Spleen (tissue), 11 donors: ENCODE data around the gene NCBP2. TPM values are rescaled to one million over a fixed set of nuclear protein-coding genes. Genes with fewer than 3 reads are reported as not detected.

Source experiments
- DNase-seq: peaks from one replicate; pipeline ENCODE4 v3.0.0-alpha.2; 2020
- H3K27ac ChIP-seq, 8 donors: fragments of 200-600 bp; sonication (generic) in 7 of 8; 1 replicate in 4 of 8; 2 replicates in 4 of 8; pipeline versions ENCODE4 v1.5.0 to v1.8.0; 2016 to 2021; ENCODE audit warnings: inconsistent platforms in 4 of 8, mild to moderate bottlenecking in 4 of 8, moderate library complexity in 1 of 8
- H3K27me3 ChIP-seq, 7 donors: fragments of 200-600 bp; sonication (generic) in 6 of 7; replicated peaks in 1 of 7; 1 replicate in 4 of 7; 2 replicates in 3 of 7; pipeline versions ENCODE4 v1.5.0 to v1.8.0; 2016 to 2021; ENCODE audit warnings: inconsistent platforms in 3 of 7, mild to moderate bottlenecking in 1 of 7
- H3K36me3 ChIP-seq, 6 donors: fragments of 200-600 bp; sonication (generic) in 5 of 6; 1 replicate in 4 of 6; 2 replicates in 2 of 6; pipeline versions ENCODE4 v1.5.0 to v1.8.0; 2016 to 2021; ENCODE audit warnings: inconsistent platforms in 2 of 6
- H3K4me1 ChIP-seq, 6 donors: fragments of 200-600 bp; sonication (generic) in 5 of 6; 1 replicate in 3 of 6; 2 replicates in 3 of 6; pipeline versions ENCODE4 v1.5.0 to v1.8.0; 2016 to 2021; ENCODE audit warnings: inconsistent platforms in 3 of 6
- H3K4me3 ChIP-seq, 8 donors: fragments of 200-600 bp; sonication (generic) in 7 of 8; 1 replicate in 4 of 8; 2 replicates in 4 of 8; pipeline versions ENCODE4 v1.5.0 to v1.8.0; 2016 to 2021; ENCODE audit warnings: inconsistent platforms in 4 of 8, mild to moderate bottlenecking in 4 of 8, moderate library complexity in 2 of 8
- H3K9me3 ChIP-seq, 8 donors: fragments of 200-600 bp; sonication (generic) in 7 of 8; 1 replicate in 4 of 8; 2 replicates in 4 of 8; pipeline versions ENCODE4 v1.5.0 to v1.8.0; 2016 to 2021; ENCODE audit warnings: inconsistent platforms in 4 of 8
- CTCF ChIP-seq, 11 experiments: fragments of 200-600 bp in 7 of 11; fragments of 450-650 bp in 4 of 11; sonication (generic) in 4 of 11; IDR thresholded peaks in 8 of 11; conservative IDR thresholded peaks in 3 of 11; 1 replicate in 7 of 11; 2 replicates in 4 of 11; pipeline versions ENCODE4 v1.4.0 to v1.8.0; 2016 to 2021; ENCODE audit warnings: antibody characterized with exemption in 11 of 11, inconsistent platforms in 4 of 11, mild to moderate bottlenecking in 1 of 11
- POLR2A ChIP-seq, 3 donors: fragments of 450-650 bp; IDR thresholded peaks; one replicate each; pipeline ENCODE4 v1.5.1; 2017; ENCODE audit warnings: antibody characterized with exemption in 3 of 3, mild to moderate bottlenecking in 1 of 3
- POLR2AphosphoS5 ChIP-seq, 3 donors: sonication (generic); formaldehyde crosslinking; IDR thresholded peaks; one replicate each; pipeline ENCODE4 v1.5.1; 2017; ENCODE audit warnings: antibody characterized with exemption in 3 of 3
- whole genome bisulfite sequencing, 5 donors: extraction: QIAGEN DNeasy Blood & Tissue Kit in 3 of 5; methylation state at CpG; one replicate each; pipeline versions ENCODE4 v1.1.5 to v1.1.7; 2013 to 2018; 5-methylcytosine and 5-hydroxymethylcytosine counted together
- intact Hi-C: fragments of 100-400 bp; cut with DNase I; formaldehyde crosslinking; loops from one replicate; pipeline ENCODE4 v1.15.0; 2023; ENCODE audit warnings: low total_unique reads
- polyA plus RNA-seq, 3 donors: library from polyadenylated mRNA; stranded (reverse); fragments of 200-250 nt; gene quantifications; one replicate each; pipeline ENCODE4 v1.2.1, GENCODE V29; 2013
- total RNA-seq, 7 donors: library from RNA; depleted of rRNA in 3 of 7; stranded (reverse); fragments of >200 nt in 3 of 7; fragmentation: NEBNext Ultra II Directional in 4 of 7; extraction: Animal tissue kit (Norgen Biotek cat#: 25700) in 4 of 7; gene quantifications; one replicate each; pipeline versions ENCODE4 v1.1.0 to v1.2.1, GENCODE V29; 2016 to 2021
- donor health status: healthy with polysubstance abuse.
- donor health status: DM: no; HTN: no; CAD: no; lungs with moderate emphysema.
- donor health status: DM: no; HTN: no; CAD: no.
- donor health status: Bipolar disorder and iron deficiency.
- donor health status: healthy.
- donor health status: DM: no; HTN: no; CAD: no.
- donor health status: DM: yes; HTN: yes; CAD: no.

The NCBP2 gene
- total and polyA plus RNA-seq, 10 donors: 44.6 to 61.1 (median 49.9) TPM

DNA sequence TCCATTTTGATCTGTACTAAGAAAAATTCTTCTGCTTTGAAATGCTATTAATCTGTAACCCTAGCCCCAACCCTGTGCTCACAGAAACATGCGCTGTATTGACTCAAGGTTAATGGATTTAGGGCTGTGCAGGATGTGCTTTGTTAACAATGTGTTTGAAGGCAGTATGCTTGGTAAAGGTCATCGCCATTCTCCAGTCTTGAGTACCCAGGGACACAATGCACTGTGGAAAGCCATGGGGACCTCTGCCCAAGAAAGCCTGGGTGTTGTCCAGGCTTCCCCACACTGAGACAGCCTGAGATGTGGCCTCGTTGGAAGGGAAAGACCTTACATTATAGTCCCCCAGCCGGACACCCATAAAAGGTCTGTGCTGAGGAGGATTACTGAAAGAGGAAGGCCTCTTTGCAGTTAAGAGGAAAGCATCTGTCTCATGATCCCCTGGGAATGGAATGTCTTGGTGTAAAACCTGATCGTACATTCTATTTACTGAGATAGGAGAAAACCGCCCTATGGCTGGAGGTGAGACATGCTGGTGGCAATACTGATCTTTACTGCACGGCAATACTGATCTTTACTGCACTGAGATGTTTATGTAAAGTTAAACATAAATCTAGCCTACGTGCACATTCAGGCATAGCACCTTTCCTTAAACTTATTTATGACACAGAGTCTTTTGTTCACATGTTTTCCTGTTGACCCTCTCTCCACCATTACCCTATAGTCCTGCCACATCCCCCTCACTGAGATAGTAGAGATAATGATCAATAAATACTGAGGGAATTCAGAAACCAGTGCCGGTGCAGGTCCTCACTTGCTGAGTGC lies 20.0 kb upstream of the NCBP2 start:
- peaks cover 0 to 8% (median 2%) of the 10 kb centered on the region in 6 donors for H3K4me1 ChIP-seq
- WGBS, 5 donors: 69 to 80% (median 71%) methylated on average over 9 of the region's 9 CpGs
- no peaks in the 10 kb centered on the region for H3K27me3 ChIP-seq
- intact Hi-C loops: loop anchor here (10.0 kb wide), 1 partner anchor 118 kb away; no protein-coding TSS in a partner anchor
- no peak overlapping the region for H3K27ac ChIP-seq
- no peaks in the 10 kb centered on the region for H3K9me3 ChIP-seq
- no peak overlapping the region for H3K4me3 ChIP-seq
- DNase-seq: no peak
- TF ChIP-seq POLR2AphosphoS5 (IDR thresholded peaks at IDR 0.05) (no peak), POLR2A (IDR thresholded peaks at IDR 0.05) (no peak), CTCF (IDR thresholded peaks at IDR 0.05 in 8 of 11, conservative IDR thresholded peaks at IDR 0.05 in 3 of 11) (no peak)
- H3K36me3 ChIP-seq: no peaks in the 10 kb centered on the region

- Histone ChIP-seq H3K36me3 (peaks cover 0 to 4% (median 0%) of the 10 kb centered on the region in 6 donors), H3K9me3 (no peaks in the 10 kb centered on the region), H3K27me3 (no peaks in the 10 kb centered on the region), H3K27ac (no peak overlapping the region), H3K4me3 (no peak overlapping the region), H3K4me1 (no peaks in the 10 kb centered on the region)
- WGBS, 5 donors: 77 to 90% (median 83%) methylated on average over 7 of the region's 7 CpGs
- intact Hi-C loops: no loop called here
- TF ChIP-seq POLR2A (IDR thresholded peaks at IDR 0.05) (no peak), CTCF (IDR thresholded peaks at IDR 0.05 in 8 of 11, conservative IDR thresholded peaks at IDR 0.05 in 3 of 11) (no peak)
- DNase-seq: no peak
These were observed 12.5 kb upstream of the NCBP2 start for GRCh38 chr3:196954832-196955231.

GRCh38 chr3:196951371-196951770 lies 9.0 kb upstream of the NCBP2 start:
- H3K27me3 ChIP-seq: no peaks in the 10 kb centered on the region
- no peak overlapping the region for H3K27ac ChIP-seq
- intact Hi-C loops: no loop called here
- H3K4me3 ChIP-seq: no peak overlapping the region
- DNase-seq: no peak
- no peaks in the 10 kb centered on the region for H3K4me1 ChIP-seq
- TF ChIP-seq CTCF (IDR thresholded peaks at IDR 0.05 in 8 of 11, conservative IDR thresholded peaks at IDR 0.05 in 3 of 11): no peak
- no peak for TF ChIP-seq POLR2A (IDR thresholded peaks at IDR 0.05)
- no peak for TF ChIP-seq POLR2AphosphoS5 (IDR thresholded peaks at IDR 0.05)
- 90 to 98% (median 92%) methylated on average over 2 to 3 of the region's 3 CpGs for WGBS, 5 donors
- peaks cover 0 to 10% (median 0%) of the 10 kb centered on the region in 6 donors for H3K36me3 ChIP-seq
- no peaks in the 10 kb centered on the region for H3K9me3 ChIP-seq

DNA sequence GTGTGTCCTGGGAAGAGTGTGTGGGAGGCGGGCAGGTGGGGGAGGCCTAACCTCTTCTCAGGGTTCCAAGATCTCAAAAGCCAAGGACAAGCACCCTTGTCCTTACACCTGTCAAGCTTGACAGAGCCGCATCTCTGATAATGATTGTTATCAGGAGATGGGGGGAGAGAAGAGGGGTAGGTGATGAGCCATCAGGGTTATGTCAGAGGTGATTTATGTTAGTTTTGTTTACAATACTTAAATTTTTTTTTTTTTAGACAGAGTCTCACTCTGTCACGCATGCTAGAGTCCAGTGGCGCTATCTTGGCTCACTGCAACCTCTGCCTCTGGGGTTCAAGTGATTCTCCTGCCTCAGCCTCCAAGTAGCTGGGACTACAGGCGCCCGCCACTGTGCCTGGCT lies 7.4 kb upstream of the NCBP2 start:
- H3K4me3 ChIP-seq: no peak overlapping the region
- no peak for DNase-seq
- intact Hi-C loops: loop anchor here (10.0 kb wide), 1 partner anchor 85 kb away; the partner anchor contains the start of gene SENP5
- H3K9me3 ChIP-seq: no peaks in the 10 kb centered on the region
- H3K36me3 ChIP-seq: peaks cover 0 to 18% (median 2%) of the 10 kb centered on the region in 6 donors
- no peak for TF ChIP-seq CTCF (IDR thresholded peaks at IDR 0.05 in 8 of 11, conservative IDR thresholded peaks at IDR 0.05 in 3 of 11)
- no peak for TF ChIP-seq POLR2A (IDR thresholded peaks at IDR 0.05)
- no peak for TF ChIP-seq POLR2AphosphoS5 (IDR thresholded peaks at IDR 0.05)
- H3K27ac ChIP-seq: no peak overlapping the region
- H3K27me3 ChIP-seq: no peaks in the 10 kb centered on the region
- 91 to 94% (median 93%) methylated on average over 6 of the region's 6 CpGs for WGBS, 5 donors
- H3K4me1 ChIP-seq: peaks cover 0 to 3% (median under 1%) of the 10 kb centered on the region in 6 donors
